ENCODE data around the gene KIF16B.
"Not testable (repeated sequence)": the region's sequence is repeated elsewhere in the genome, so short reads cannot be mapped to it uniquely, and the experiment has no call there.

The KIF16B gene, protein sequence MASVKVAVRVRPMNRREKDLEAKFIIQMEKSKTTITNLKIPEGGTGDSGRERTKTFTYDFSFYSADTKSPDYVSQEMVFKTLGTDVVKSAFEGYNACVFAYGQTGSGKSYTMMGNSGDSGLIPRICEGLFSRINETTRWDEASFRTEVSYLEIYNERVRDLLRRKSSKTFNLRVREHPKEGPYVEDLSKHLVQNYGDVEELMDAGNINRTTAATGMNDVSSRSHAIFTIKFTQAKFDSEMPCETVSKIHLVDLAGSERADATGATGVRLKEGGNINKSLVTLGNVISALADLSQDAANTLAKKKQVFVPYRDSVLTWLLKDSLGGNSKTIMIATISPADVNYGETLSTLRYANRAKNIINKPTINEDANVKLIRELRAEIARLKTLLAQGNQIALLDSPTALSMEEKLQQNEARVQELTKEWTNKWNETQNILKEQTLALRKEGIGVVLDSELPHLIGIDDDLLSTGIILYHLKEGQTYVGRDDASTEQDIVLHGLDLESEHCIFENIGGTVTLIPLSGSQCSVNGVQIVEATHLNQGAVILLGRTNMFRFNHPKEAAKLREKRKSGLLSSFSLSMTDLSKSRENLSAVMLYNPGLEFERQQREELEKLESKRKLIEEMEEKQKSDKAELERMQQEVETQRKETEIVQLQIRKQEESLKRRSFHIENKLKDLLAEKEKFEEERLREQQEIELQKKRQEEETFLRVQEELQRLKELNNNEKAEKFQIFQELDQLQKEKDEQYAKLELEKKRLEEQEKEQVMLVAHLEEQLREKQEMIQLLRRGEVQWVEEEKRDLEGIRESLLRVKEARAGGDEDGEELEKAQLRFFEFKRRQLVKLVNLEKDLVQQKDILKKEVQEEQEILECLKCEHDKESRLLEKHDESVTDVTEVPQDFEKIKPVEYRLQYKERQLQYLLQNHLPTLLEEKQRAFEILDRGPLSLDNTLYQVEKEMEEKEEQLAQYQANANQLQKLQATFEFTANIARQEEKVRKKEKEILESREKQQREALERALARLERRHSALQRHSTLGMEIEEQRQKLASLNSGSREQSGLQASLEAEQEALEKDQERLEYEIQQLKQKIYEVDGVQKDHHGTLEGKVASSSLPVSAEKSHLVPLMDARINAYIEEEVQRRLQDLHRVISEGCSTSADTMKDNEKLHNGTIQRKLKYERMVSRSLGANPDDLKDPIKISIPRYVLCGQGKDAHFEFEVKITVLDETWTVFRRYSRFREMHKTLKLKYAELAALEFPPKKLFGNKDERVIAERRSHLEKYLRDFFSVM (N-terminal part only)

DNA sequence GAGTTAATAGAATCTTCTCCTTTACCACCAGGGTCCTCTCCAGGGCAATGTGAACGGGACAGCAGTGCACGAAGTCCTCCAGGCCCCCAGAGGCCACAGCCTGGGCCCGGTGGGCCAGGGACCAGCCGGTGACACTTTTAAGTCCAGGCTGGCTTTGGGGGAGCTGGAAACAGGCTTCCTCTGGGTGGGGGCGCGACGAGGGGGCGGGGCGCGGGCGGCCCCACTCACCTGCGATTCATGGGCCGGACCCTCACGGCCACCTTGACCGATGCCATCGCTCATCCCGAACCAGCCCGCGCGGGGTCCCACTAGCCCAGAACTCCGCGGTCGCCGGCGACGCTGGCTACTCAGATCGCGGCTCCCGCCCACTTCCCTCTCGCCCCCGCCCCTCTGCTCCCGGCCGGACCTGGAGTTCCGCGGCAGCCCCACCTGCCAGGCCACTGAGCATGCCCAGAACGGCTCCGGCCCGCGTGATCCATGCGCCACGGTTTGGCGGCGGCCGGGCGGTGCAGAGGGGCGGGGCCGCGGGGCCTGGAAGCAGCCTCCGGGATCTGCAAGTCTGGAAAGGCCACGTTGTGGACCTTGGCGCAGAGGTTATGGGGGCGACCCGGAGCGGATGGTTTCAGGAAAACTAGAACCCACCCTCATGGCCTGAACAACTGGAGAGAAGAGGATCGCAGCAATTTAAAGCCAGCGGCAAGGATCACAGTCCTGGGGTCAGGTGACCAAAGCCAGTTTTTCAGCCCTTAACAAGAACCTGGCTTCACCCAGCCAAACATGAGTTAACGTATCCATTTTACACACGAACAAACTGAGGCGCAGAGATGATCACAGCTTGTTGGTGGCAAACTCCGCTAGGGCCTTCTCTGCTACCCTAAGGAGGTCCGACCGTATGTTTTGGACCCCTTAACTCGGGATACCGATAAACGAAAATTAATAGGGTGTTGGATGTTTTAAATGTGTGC, at the start of gene KIF16B:
TSS of gene KIF16B (minus strand) at position 448 of the 965 bp plus-strand sequence. CDS start at position 275, 173 bp downstream.
- peak; percentile 87 to 91 for DNase-seq

- DNase-seq, result no peak
Observed at GRCh38 chr20:16622501-16622900, 49.3 kb upstream of the KIF16B start.

GRCh38 chr20:16621435-16622141, 48.3 kb upstream of the KIF16B start:
- DNase-seq, result no peak

GRCh38 chr20:16620961-16621360, 47.7 kb upstream of the KIF16B start:
- DNase-seq, result no peak

DNA sequence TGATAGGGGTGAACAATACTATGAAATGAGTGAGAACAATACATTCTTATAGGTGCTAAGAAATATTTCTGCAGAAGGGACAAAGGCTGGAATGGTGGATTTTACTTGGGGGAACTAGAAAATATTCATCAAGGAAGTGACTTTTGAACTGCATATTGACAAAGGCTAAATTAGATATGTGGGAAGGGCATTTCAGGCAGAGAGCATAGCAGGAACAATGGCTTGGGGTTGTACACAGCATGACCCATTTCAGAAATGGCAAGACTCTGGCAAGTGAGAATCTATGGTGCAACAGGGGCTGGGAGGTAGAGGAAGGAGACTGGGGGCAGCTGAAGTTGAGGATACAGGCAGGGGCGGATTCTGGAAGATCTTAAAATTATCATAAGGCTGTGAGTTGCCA, 46.7 kb upstream of the KIF16B start:
- no peak for DNase-seq

GRCh38 chr20:16617056-16617455, 43.8 kb upstream of the KIF16B start:
- no peak for DNase-seq

- no peak for DNase-seq
Observed at GRCh38 chr20:16616317-16616716, 43.1 kb upstream of the KIF16B start.

DNA sequence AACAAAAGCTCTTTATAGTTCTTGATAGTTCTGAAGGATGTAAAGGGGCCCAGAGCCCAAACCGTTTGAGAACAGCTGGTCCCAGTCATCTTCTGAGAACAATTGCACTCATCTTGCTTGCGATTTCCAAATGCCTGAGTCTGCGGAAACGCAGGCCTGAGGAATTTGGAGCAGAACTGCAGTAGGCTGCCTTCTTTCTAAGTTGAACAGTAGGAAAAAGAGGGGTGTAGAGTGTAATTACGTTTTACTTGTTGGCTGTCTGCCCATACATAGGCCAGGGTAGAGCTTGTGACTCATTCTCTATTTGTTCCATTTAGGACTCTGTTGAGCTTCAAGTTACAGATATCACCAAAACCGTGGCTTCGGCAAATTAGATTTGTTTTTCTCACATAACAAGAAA, 42.0 kb upstream of the KIF16B start:
- no peak for DNase-seq

DNA sequence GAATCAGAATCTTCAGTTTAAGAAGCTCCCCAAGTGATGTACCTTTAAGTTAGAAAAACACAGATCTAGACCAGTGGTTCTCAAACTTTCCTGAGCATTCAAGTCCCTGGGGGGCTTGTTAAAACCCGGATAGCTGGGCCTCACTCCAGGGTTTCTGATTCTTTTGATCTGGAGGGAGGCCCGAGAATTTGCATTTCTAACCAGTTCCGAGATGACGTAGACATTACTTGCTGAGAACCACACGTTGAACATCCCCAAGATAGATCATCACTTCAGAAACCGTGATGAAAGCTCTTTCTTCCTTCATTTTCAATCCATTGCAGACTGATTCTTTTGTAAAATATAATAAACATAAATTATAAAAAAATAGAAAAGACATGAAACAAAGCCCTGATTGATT, 40.7 kb upstream of the KIF16B start:
- DNase-seq, result no peak

DNA sequence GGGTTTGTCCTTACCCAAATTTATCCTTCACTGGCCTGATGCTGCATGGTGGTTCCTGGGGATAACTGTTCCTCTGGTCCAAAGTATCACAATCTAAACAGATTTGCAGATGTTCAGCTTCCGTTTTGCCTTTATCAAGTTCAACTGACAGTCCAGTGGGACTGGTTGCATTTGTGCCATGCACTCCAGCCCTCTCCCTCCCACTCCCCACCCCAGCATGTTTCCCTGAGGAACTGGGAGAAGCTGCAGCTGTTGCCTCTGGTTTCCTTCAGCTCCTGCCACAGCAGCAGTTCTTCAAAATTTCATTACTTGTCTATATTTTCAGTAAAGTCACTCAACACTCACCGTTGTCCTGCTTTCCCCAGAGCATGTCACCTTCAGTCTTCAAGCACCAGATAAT, 39.5 kb upstream of the KIF16B start:
- DNase-seq, result no peak

DNA sequence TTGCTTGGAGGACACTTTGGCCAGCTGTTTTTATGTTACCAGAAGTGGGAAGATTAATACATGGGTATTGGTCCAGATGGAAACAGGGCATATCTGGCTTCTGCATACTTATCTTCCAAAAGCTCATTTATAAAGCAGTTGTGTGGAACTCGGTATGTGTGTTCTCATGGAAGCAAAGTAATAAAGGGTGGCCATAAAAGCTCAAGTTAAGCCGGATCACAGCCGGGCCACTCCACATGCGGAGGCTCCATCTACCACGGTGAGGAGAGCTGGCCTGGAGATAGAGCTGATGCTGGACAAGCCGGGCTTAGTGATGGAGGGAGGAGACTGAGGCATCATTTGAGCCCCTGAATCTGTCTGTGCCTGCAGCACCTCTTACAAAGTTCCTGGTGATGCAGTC, 38.6 kb upstream of the KIF16B start:
- no peak for DNase-seq

GRCh38 chr20:16609066-16609465, 35.8 kb upstream of the KIF16B start:
- DNase-seq, result no peak

- no peak for DNase-seq
Observed at GRCh38 chr20:16608277-16608650, 35.0 kb upstream of the KIF16B start.

- no peak for DNase-seq
Observed at GRCh38 chr20:16607364-16608276, 34.4 kb upstream of the KIF16B start.

GRCh38 chr20:16606468-16607070, 33.3 kb upstream of the KIF16B start:
- no peak for DNase-seq

GRCh38 chr20:16601047-16601446, 27.8 kb upstream of the KIF16B start:
- DNase-seq, result no peak

- DNase-seq, result no peak
Observed at GRCh38 chr20:16599257-16599656, 26.0 kb upstream of the KIF16B start.

- no peak for DNase-seq
Observed at GRCh38 chr20:16596991-16597390, 23.7 kb upstream of the KIF16B start.

DNA sequence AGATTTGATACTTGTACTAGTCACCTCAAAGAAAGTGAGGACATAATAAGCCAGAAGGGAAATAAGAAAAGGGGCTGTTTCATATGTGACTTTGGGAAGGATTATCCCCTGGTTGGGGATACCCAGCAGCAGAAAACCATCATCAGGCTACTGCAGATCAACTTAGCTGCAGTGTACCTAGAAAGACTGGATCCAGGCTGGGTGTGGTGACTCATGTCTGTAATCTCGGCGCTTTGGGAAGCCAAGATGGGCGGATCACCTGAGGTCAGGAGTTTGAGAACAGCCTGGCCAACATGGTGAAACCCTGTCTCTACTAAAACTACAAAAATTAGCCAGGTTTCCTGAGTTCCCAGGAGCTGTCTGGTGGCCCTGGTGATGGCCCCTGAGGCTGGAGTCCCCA, 23.2 kb upstream of the KIF16B start:
- DNase-seq, result not testable (repeated sequence)

- no peak for DNase-seq
Observed at GRCh38 chr20:16595376-16595775, 22.1 kb upstream of the KIF16B start.

Data from NCI-H1930 (cell line).